Mesenchymal stem cell (in vitro differentiated cells and primary cell): ENCODE data around the gene HTR2C. TPM values are rescaled to one million over a fixed set of nuclear protein-coding genes. Genes with fewer than 3 reads are reported as not detected.

Experiments
- DNase-seq: peaks from one replicate; pipeline ENCODE4 v3.0.0-alpha.2; 2013
- H2AFZ ChIP-seq: one replicate; pipeline ENCODE4 v1.6.1; 2013; ENCODE audit warnings: low read depth, mild to moderate bottlenecking, control low read depth, inconsistent platforms, low read length, moderate library complexity
- H2AK5ac ChIP-seq: 2 replicates; pipeline ENCODE4 v1.6.1; 2013; ENCODE audit warnings: low read length, moderate library complexity, mild to moderate bottlenecking, inconsistent platforms; ENCODE audit not compliant: severe bottlenecking
- H2BK120ac ChIP-seq: one replicate; pipeline ENCODE4 v1.6.1; 2013; ENCODE audit warnings: low read depth, mild to moderate bottlenecking, inconsistent platforms, low read length, moderate library complexity
- H2BK12ac ChIP-seq, 2 experiments: one replicate each; pipeline ENCODE4 v1.6.1; 2013; ENCODE audit warnings: inconsistent platforms in 2 of 2, low read length in 2 of 2, mild to moderate bottlenecking in 2 of 2, moderate library complexity in 2 of 2, control low read depth in 1 of 2
- H2BK15ac ChIP-seq: one replicate; pipeline ENCODE4 v1.6.1; 2013; ENCODE audit warnings: mild to moderate bottlenecking, low read depth, inconsistent platforms; ENCODE audit not compliant: poor library complexity, severe bottlenecking
- H2BK5ac ChIP-seq: 2 replicates; pipeline ENCODE4 v1.6.1; 2013; ENCODE audit warnings: low read depth, mild to moderate bottlenecking, low read length, control low read depth, inconsistent platforms; ENCODE audit not compliant: poor library complexity, severe bottlenecking
- H3K14ac ChIP-seq, 2 experiments: one replicate each; pipeline ENCODE4 v1.6.1; 2013; ENCODE audit warnings: inconsistent platforms in 2 of 2, low read length in 2 of 2, control low read depth in 1 of 2, mild to moderate bottlenecking in 1 of 2, moderate library complexity in 1 of 2
- H3K18ac ChIP-seq, 2 experiments: one replicate each; pipeline ENCODE4 v1.6.1; 2013; ENCODE audit warnings: inconsistent platforms in 2 of 2, low read length in 2 of 2, control low read depth in 1 of 2, low read depth in 1 of 2, mild to moderate bottlenecking in 1 of 2
- H3K23ac ChIP-seq, 2 experiments: one replicate each; pipeline ENCODE4 v1.6.1; 2013; ENCODE audit warnings: inconsistent platforms in 2 of 2, low read length in 2 of 2, mild to moderate bottlenecking in 2 of 2, moderate library complexity in 2 of 2, control low read depth in 1 of 2
- H3K27ac ChIP-seq: 2 replicates; pipeline ENCODE4 v1.5.1; 2013; ENCODE audit warnings: mild to moderate bottlenecking, moderate library complexity, low read length, control low read depth, inconsistent platforms; ENCODE audit not compliant: poor library complexity, severe bottlenecking
- H3K27me3 ChIP-seq, 2 experiments: 2 replicates each; pipeline versions ENCODE4 v1.6.1 to v1.7.0; 2013; ENCODE audit warnings: low read length in 2 of 2, mild to moderate bottlenecking in 2 of 2, moderate library complexity in 2 of 2, control low read depth in 1 of 2, inconsistent platforms in 1 of 2; ENCODE audit not compliant: control insufficient read depth in 1 of 2, insufficient read depth in 1 of 2
- H3K36me3 ChIP-seq, 2 experiments: 2 replicates each; pipeline versions ENCODE4 v1.6.1 to v1.7.0; 2013; ENCODE audit warnings: low read length in 2 of 2, control low read depth in 1 of 2, inconsistent platforms in 1 of 2, low read depth in 1 of 2, mild to moderate bottlenecking in 1 of 2; ENCODE audit not compliant: insufficient read depth in 2 of 2, control insufficient read depth in 1 of 2
- H3K4ac ChIP-seq, 2 experiments: one replicate each; pipeline ENCODE4 v1.6.1; 2013; ENCODE audit warnings: inconsistent platforms in 2 of 2, low read length in 2 of 2, mild to moderate bottlenecking in 2 of 2, moderate library complexity in 2 of 2, control low read depth in 1 of 2, low read depth in 1 of 2
- H3K4me1 ChIP-seq: 2 replicates; pipeline ENCODE4 v1.6.1; 2013; ENCODE audit warnings: low read depth, low read length, control low read depth; ENCODE audit not compliant: control insufficient read depth, insufficient read depth
- H3K4me2 ChIP-seq: 2 replicates; pipeline ENCODE4 v1.6.1; 2013; ENCODE audit warnings: low read length, mild to moderate bottlenecking, inconsistent platforms; ENCODE audit not compliant: poor library complexity, severe bottlenecking
- H3K4me3 ChIP-seq, 2 experiments: 2 replicates each; pipeline versions ENCODE4 v1.5.1 to v1.7.0; 2013; ENCODE audit warnings: low read length in 2 of 2, mild to moderate bottlenecking in 2 of 2, control low read depth in 1 of 2, low read depth in 1 of 2; ENCODE audit not compliant: insufficient read depth in 1 of 2
- H3K79me1 ChIP-seq: replicated peaks from 2 replicates; pipeline ENCODE4 v1.6.1; 2013; ENCODE audit warnings: mild to moderate bottlenecking, control low read depth, low read length, inconsistent platforms; ENCODE audit not compliant: poor library complexity, severe bottlenecking
- H3K9ac ChIP-seq: 2 replicates; pipeline ENCODE4 v1.7.0; 2013; ENCODE audit warnings: mild to moderate bottlenecking, low read length, moderate library complexity
- H3K9me3 ChIP-seq: 2 replicates; pipeline ENCODE4 v1.7.0; 2013; ENCODE audit warnings: mild to moderate bottlenecking, low read length; ENCODE audit not compliant: control insufficient read depth
- H4K8ac ChIP-seq: one replicate; pipeline ENCODE4 v1.6.1; 2013; ENCODE audit warnings: inconsistent platforms, mild to moderate bottlenecking, low read length, moderate library complexity
- H4K91ac ChIP-seq: one replicate; pipeline ENCODE4 v1.6.1; 2013; ENCODE audit warnings: mild to moderate bottlenecking, low read length, inconsistent platforms
- WGBS: methylation state at CpG from one replicate; pipeline ENCODE4 v1.1.7; 2013; ENCODE audit warnings: mixed read lengths; 5-methylcytosine and 5-hydroxymethylcytosine counted together
- small RNA-seq: library from polyadenylated mRNA; stranded (forward); fragments of <200 nt; extraction: miRNeasy Mini kit (QIAGEN cat#:217004); gene quantifications from one replicate; pipeline ENCODE3, GENCODE V24; 2013; ENCODE audit warnings: low read depth

The HTR2C gene

DNA sequence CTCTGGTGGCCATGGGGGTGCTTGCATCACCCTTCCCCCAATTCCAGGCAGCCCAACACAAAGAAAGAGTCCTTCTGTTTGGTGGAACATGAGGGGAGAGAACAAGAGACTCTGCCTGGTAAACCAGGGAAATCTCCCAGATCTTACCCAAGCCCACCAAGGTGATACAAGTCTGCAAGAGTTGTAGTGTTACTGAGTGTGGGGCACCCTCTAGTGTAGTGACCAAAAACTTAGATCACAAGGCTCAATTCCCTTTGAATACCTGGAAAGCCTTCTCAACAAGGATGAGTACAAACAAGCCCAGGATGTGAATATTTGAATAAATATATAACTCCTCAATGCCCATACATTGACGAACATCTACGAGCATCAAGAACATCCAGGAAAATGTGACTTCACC, 368.8 kb downstream of the HTR2C start:
- Histone ChIP-seq H2BK5ac (no peak overlapping the region), H3K4ac (no peak overlapping the region), H3K4me2 (no peak overlapping the region), H3K9me3 (no peaks in the 10 kb centered on the region), H2BK15ac (no peak overlapping the region), H3K36me3 (no peaks in the 10 kb centered on the region), H4K8ac (no peak overlapping the region), H3K14ac (no peak overlapping the region), H2BK12ac (no peak overlapping the region), H3K27ac (no peak overlapping the region), H2BK120ac (no peak overlapping the region), H2AFZ (no peak overlapping the region), H2AK5ac (no peak overlapping the region), H4K91ac (no peak overlapping the region), H3K4me1 (no peaks in the 10 kb centered on the region), H3K4me3 (no peak overlapping the region), H3K18ac (no peak overlapping the region), H3K79me1 (no peaks in the 10 kb centered on the region), H3K9ac (no peak overlapping the region), H3K27me3 (peaks cover 0 to 14% of the 10 kb centered on the region in 2 experiments), H3K23ac (no peak overlapping the region)
- no CpG with 5 or more reads among the region's 2 CpGs for WGBS
- DNase-seq, result no peak

Small RNA genes within 50 kb of the gene (small RNA-seq; reads per million reads assigned to genes)
- gene AL355812.1 (not detected), gene MIR1264 (not detected), gene MIR1298 (not detected), gene MIR1911 (not detected), gene MIR1912 (not detected), gene MIR448 (not detected), gene MIR764 (not detected), gene SNORA35 (not detected)
